Globus pallidus (tissue), 1 donor: Measurements from ENCODE around the gene FGR.
"Not testable (repeated sequence)": the region's sequence is repeated elsewhere in the genome, so short reads cannot be mapped to it uniquely, and the experiment has no call there.

Experiments
- DNase-seq: peaks from one replicate; pipeline ENCODE4 v3.0.0-alpha.2; 2015; ENCODE audit warnings: low spot score

Gene FGR

GRCh38 chr1:27659497-27660299, 24.7 kb upstream of the FGR start:
- DNase-seq, result peak; percentile 81

- no peak for DNase-seq
These were observed 24.0 kb upstream of the FGR start for GRCh38 chr1:27658951-27659496.

- no peak for DNase-seq
These were observed 21.3 kb upstream of the FGR start for GRCh38 chr1:27656157-27656893.

GRCh38 chr1:27655151-27655937, 20.4 kb upstream of the FGR start:
- DNase-seq, result no peak

GRCh38 chr1:27652111-27652864, 17.3 kb upstream of the FGR start:
- no peak for DNase-seq

- DNase-seq, result no peak
These were observed 15.7 kb upstream of the FGR start for GRCh38 chr1:27650539-27651175.

GRCh38 chr1:27650171-27650538, 15.2 kb upstream of the FGR start:
- DNase-seq, result no peak

GRCh38 chr1:27649306-27649635, 14.3 kb upstream of the FGR start:
- no peak for DNase-seq

- no peak for DNase-seq
These were observed 13.8 kb upstream of the FGR start for GRCh38 chr1:27648602-27649305.

GRCh38 chr1:27647328-27647727, 12.3 kb upstream of the FGR start:
- no peak for DNase-seq

- no peak for DNase-seq
These were observed 11.7 kb upstream of the FGR start for GRCh38 chr1:27646676-27647075.

- DNase-seq, result no peak
These were observed 10.1 kb upstream of the FGR start for GRCh38 chr1:27645071-27645415.

- no peak for DNase-seq
These were observed 9.5 kb upstream of the FGR start for GRCh38 chr1:27644369-27645070.

- DNase-seq, result no peak
These were observed 8.8 kb upstream of the FGR start for GRCh38 chr1:27643600-27644368.

- DNase-seq, result not testable (repeated sequence)
These were observed 5.5 kb upstream of the FGR start for GRCh38 chr1:27640514-27640913.

GRCh38 chr1:27638805-27639204, 3.8 kb upstream of the FGR start:
- DNase-seq, result no peak

GRCh38 chr1:27638047-27638734, 3.2 kb upstream of the FGR start:
- no peak for DNase-seq

- DNase-seq, result no peak
These were observed 584 bp upstream of the FGR start for GRCh38 chr1:27635396-27636142.
